K562 (cell line): ENCODE measurements around the gene SLC25A45. TPM values are rescaled to one million over a fixed set of nuclear protein-coding genes. Genes with fewer than 3 reads are reported as not detected.

Experiments used
- ATAC-seq: fragments of 200-7000 bp; cut with Tn5 transposase; 3 replicates; pipeline ENCODE4 v1.9.1; 2020; ENCODE audit warnings: moderate library complexity
- BruUV-seq: library from RNA; stranded (reverse); fragments of 400-500 nt; replicated peaks from 2 replicates; lab custom pipeline; 2021; lab: Mats Ljungman, UMichigan
- CTCF ChIA-PET: fragments of 300-600 bp; formaldehyde crosslinking; extraction: SDS; loops from one replicate; lab custom pipeline; 2021; ENCODE audit warnings: low intra/inter-chr PET ratio; lab: Yijun Ruan, JAX
- POLR2A ChIA-PET: fragments of 300-600, 350-650 bp; sonication (Branson Sonifier 250); formaldehyde crosslinking; extraction: SDS; loops from one replicate; lab custom pipeline; 2021; ENCODE audit warnings: antibody characterized with exemption, inconsistent platforms; lab: Yijun Ruan, JAX
- DNase-seq, 4 experiments: peaks; one replicate each; pipeline versions ENCODE4 v3.0.0 to v3.0.0-alpha.2; 2011 to 2018; ENCODE audit warnings: low spot score in 3 of 4, mixed read lengths in 3 of 4; ENCODE audit errors: extremely low read depth in 1 of 4
- FAIRE-seq: peaks from 2 replicates; lab custom pipeline; 2011; peaks lifted over from hg19 to GRCh38; lab: Jason Lieb, UNC
- H2AFZ ChIP-seq: 2 replicates; pipeline ENCODE4 v1.6.0; 2011; ENCODE audit warnings: low read depth, low read length, control low read depth, inconsistent platforms
- H3K27ac ChIP-seq: fragments of 200-600 bp; 3 replicates; pipeline ENCODE4 v1.8.0; 2011; ENCODE audit warnings: low read depth, mild to moderate bottlenecking, control low read depth, inconsistent platforms, low read length, moderate library complexity, mixed read lengths; ENCODE audit errors: extremely low read depth
- H3K27me3 ChIP-seq, 2 experiments: fragments of 300-600 bp in 1 of 2; 2 replicates in 1 of 2; 3 replicates in 1 of 2; pipeline versions ENCODE4 v1.6.0 to v1.8.0; 2011; ENCODE audit warnings: inconsistent platforms in 2 of 2, low read length in 2 of 2, mild to moderate bottlenecking in 1 of 2, mixed read lengths in 1 of 2, moderate library complexity in 1 of 2; ENCODE audit not compliant: control insufficient read depth in 2 of 2, insufficient read depth in 2 of 2
- H3K36me3 ChIP-seq: fragments of 300-600 bp; 3 replicates; pipeline ENCODE4 v1.8.0; 2011; ENCODE audit warnings: mild to moderate bottlenecking, low read length, inconsistent platforms; ENCODE audit not compliant: control insufficient read depth, insufficient read depth
- H3K4me1 ChIP-seq, 2 experiments: fragments of 200-600 bp in 1 of 2; replicated peaks in 1 of 2; 2 replicates in 1 of 2; 3 replicates in 1 of 2; pipeline versions ENCODE4 v1.5.1 to v1.8.0; 2011; ENCODE audit warnings: inconsistent platforms in 2 of 2, low read length in 2 of 2, mild to moderate bottlenecking in 1 of 2, mixed read lengths in 1 of 2, moderate library complexity in 1 of 2; ENCODE audit not compliant: control insufficient read depth in 2 of 2, insufficient read depth in 2 of 2
- H3K4me2 ChIP-seq: 2 replicates; pipeline ENCODE4 v1.6.1; 2011; ENCODE audit warnings: low read length, control low read depth, inconsistent platforms, mixed read lengths; ENCODE audit not compliant: insufficient read depth
- H3K4me3 ChIP-seq: fragments of 200-600 bp; sonication (generic), shearing (Covaris generic); 2 replicates; pipeline ENCODE4 v1.5.1; 2016; ENCODE audit warnings: control low read depth, inconsistent platforms
- H3K79me2 ChIP-seq: fragments of 200-600 bp; 3 replicates; pipeline ENCODE4 v1.8.0; 2011; ENCODE audit warnings: low read length, inconsistent platforms; ENCODE audit not compliant: control insufficient read depth, insufficient read depth
- H3K9ac ChIP-seq, 2 experiments: 2 replicates each; pipeline versions ENCODE4 v1.6.0 to v1.6.1; 2011; ENCODE audit warnings: low read depth in 2 of 2, low read length in 2 of 2, control low read depth in 1 of 2, inconsistent platforms in 1 of 2, mild to moderate bottlenecking in 1 of 2, mixed read lengths in 1 of 2; ENCODE audit not compliant: insufficient read depth in 1 of 2
- H3K9me1 ChIP-seq: one replicate; pipeline ENCODE4 v1.6.0; 2011; ENCODE audit warnings: inconsistent platforms, mild to moderate bottlenecking, low read length, moderate library complexity; ENCODE audit not compliant: control insufficient read depth, insufficient read depth
- H3K9me3 ChIP-seq: replicated peaks from 2 replicates; pipeline ENCODE4 v1.5.1; 2011; ENCODE audit warnings: low read depth, low read length, inconsistent platforms; ENCODE audit not compliant: control insufficient read depth, insufficient read depth
- H4K20me1 ChIP-seq: replicated peaks from 2 replicates; pipeline ENCODE4 v1.6.1; 2011; ENCODE audit warnings: low read length, inconsistent platforms, mixed read lengths; ENCODE audit not compliant: control insufficient read depth, insufficient read depth
- KDM1A ChIP-seq, 2 experiments: fragments of 450-650 bp; IDR thresholded peaks; 2 replicates each; pipeline ENCODE4 v1.6.1; 2016; ENCODE audit warnings: mild to moderate bottlenecking in 2 of 2
- RBFOX2 ChIP-seq: fragments of 200-400 bp; formaldehyde crosslinking; IDR thresholded peaks from 2 replicates; pipeline ENCODE4 v1.6.1; 2017; ENCODE audit warnings: low read depth, mild to moderate bottlenecking, low read length, moderate library complexity
- TGIF2 ChIP-seq: sonication (generic); formaldehyde crosslinking; IDR thresholded peaks from 2 replicates; pipeline ENCODE4 v1.8.1; 2022; ENCODE audit warnings: mild to moderate bottlenecking, missing genetic modification reagents, moderate library complexity
- WGBS: fragments of 100-300 bp; shearing (Covaris generic); methylation state at CpG from one replicate; pipeline ENCODE4 v1.1.6; 2016; ENCODE audit warnings: low coverage, mixed read lengths; ENCODE audit not compliant: insufficient coverage; ENCODE audit errors: missing lambda C conversion rate; 5-methylcytosine and 5-hydroxymethylcytosine counted together
- in situ Hi-C: fragments of 300-500 bp; cut with MboI; formaldehyde crosslinking; loops from 4 replicates; pipeline ENCODE4 v1.15.0; 2018; ENCODE audit warnings: inconsistent platforms, mixed read lengths
- intact Hi-C: fragments of 100-400 bp; cut with micrococcal nuclease; formaldehyde crosslinking; loops from 2 replicates; pipeline ENCODE4 v1.14.2; 2022
- polyA plus RNA-seq, 8 experiments: library from polyadenylated mRNA; depleted of rRNA in 4 of 8; stranded (reverse) in 5 of 8; unstranded in 3 of 8; fragments of >200 nt; fragmentation: Nextera tagmentation in 2 of 8; fragmentation: Illumina TruSeq in 1 of 8; extraction: Ambion mirVana in 2 of 8; extraction: Trizol in 1 of 8; gene quantifications; 2 replicates each; pipeline versions ENCODE4 v1.2.1 to v1.2.3, GENCODE V29; 2011 to 2014; ENCODE audit warnings: inconsistent platforms in 1 of 8, missing spikeins in 1 of 8
- total RNA-seq, 7 experiments: library from RNA; depleted of rRNA in 6 of 7; stranded (reverse); fragments of >200 nt in 6 of 7; fragmentation: Illumina TruSeq in 2 of 7; extraction: Trizol in 2 of 7; gene quantifications; 2 replicates each; pipeline versions ENCODE4 v1.2.1 to v1.2.3, GENCODE V29; 2011 to 2021; ENCODE audit warnings: low replicate concordance in 1 of 7

The SLC25A45 gene
- total and polyA plus RNA-seq, 9 of the 15 experiments (the other 6 are each of a cell fraction or from before 2014, with no cell fraction given): 0.15 to 2.3 (median 0.68) TPM

GRCh38 chr11:65394125-65394536, 11.7 kb upstream of the SLC25A45 start:
- no peaks in the 10 kb centered on the region for H3K9me1 ChIP-seq
- ChIA-PET CTCF (no interaction called here), POLR2A (interaction anchor here (0.7 to 4.2 kb wide), 7 partner anchors 11 to 105 kb away, joined by 3 to 30 read pairs (median 4); partner anchors contain the start of genes MALAT1 and NEAT1)
- H3K9ac ChIP-seq: no peak overlapping the region
- H3K4me2 ChIP-seq: no peak overlapping the region
- H3K27me3 ChIP-seq: no peaks in the 10 kb centered on the region
- H3K4me3 ChIP-seq: no peak overlapping the region
- DNase-seq: no peak
- ATAC-seq: no peak
- no TSS peak for BruUV-seq
- in situ Hi-C loops: no loop called here
- WGBS: 92% methylated on average over 13 of the region's 20 CpGs
- peaks cover 77% of the 10 kb centered on the region; the same call in 1 of the 3 replicates for H3K36me3 ChIP-seq
- TF ChIP-seq KDM1A (IDR thresholded peaks at IDR 0.05) (no peak), RBFOX2 (peak; percentile 46; the same call in 1 of the 2 replicates)
- no peak overlapping the region for H2AFZ ChIP-seq
- intact Hi-C loops: no loop called here
- peaks cover 6% of the 10 kb centered on the region for H4K20me1 ChIP-seq
- H3K4me1 ChIP-seq: peaks cover 0 to 51% of the 10 kb centered on the region in 2 experiments; a peak in 3 of 5 replicates
- no peak overlapping the region for H3K27ac ChIP-seq
- no peaks in the 10 kb centered on the region for H3K9me3 ChIP-seq
- no peak for FAIRE-seq
- peaks cover 12% of the 10 kb centered on the region; the same call in 2 of the 3 replicates for H3K79me2 ChIP-seq

GRCh38 chr11:65393513-65394079, 11.2 kb upstream of the SLC25A45 start:
- no peak overlapping the region for H3K4me3 ChIP-seq
- peaks cover 80% of the 10 kb centered on the region; the same call in 2 of the 3 replicates for H3K36me3 ChIP-seq
- no peak for TF ChIP-seq TGIF2 (CRISPR knock-in tag)
- peak; percentile 42; the same call in 1 of the 2 replicates for TF ChIP-seq RBFOX2
- no TSS peak for BruUV-seq
- 86% methylated on average over 14 of the region's 17 CpGs for WGBS
- ChIA-PET CTCF (no interaction called here), POLR2A (interaction anchor here (1.0 to 16.2 kb wide), 8 partner anchors 10 to 106 kb away, joined by 3 to 250 read pairs (median 4); partner anchors contain the start of genes MALAT1 and NEAT1)
- peaks cover 3 to 51% of the 10 kb centered on the region in 2 experiments; a peak in 4 of 5 replicates for H3K4me1 ChIP-seq
- ATAC-seq: no peak
- no peak for DNase-seq
- peak overlapping the region in 1 of 2 experiments; percentile 2; a peak in 1 of 4 replicates for H3K9ac ChIP-seq
- no peaks in the 10 kb centered on the region for H3K27me3 ChIP-seq
- no peaks in the 10 kb centered on the region for H3K9me3 ChIP-seq
- in situ Hi-C loops: no loop called here
- H4K20me1 ChIP-seq: peaks cover 6% of the 10 kb centered on the region
- no peaks in the 10 kb centered on the region for H3K9me1 ChIP-seq
- no peak overlapping the region for H2AFZ ChIP-seq
- no peak for FAIRE-seq
- peaks cover 17% of the 10 kb centered on the region for H3K79me2 ChIP-seq
- intact Hi-C loops: no loop called here
- H3K4me2 ChIP-seq: no peak overlapping the region
- no peak overlapping the region for H3K27ac ChIP-seq
